K562 (cell line): ENCODE results near the gene PDLIM7. TPM values are rescaled to one million over a fixed set of nuclear protein-coding genes. Genes with fewer than 3 reads are reported as not detected.
A peak's percentile ranks its signal among the peaks of the same experiment; 100 is the strongest.

Experiments used
- BMI1 ChIP-seq: fragments of 150-350 bp; IDR thresholded peaks from 2 replicates; pipeline ENCODE4 v1.6.1; 2014; ENCODE audit warnings: low read length
- HNRNPL ChIP-seq: fragments of 200-400 bp; formaldehyde crosslinking; IDR thresholded peaks from 2 replicates; pipeline ENCODE4 v1.6.1; 2017; ENCODE audit warnings: low read depth, mild to moderate bottlenecking, low read length
- NFIX ChIP-seq: fragments of 250-450 bp; sonication (Bioruptor Pico); IDR thresholded peaks from 2 replicates; pipeline ENCODE4 v1.4.0; 2020; ENCODE audit warnings: low read depth, mild to moderate bottlenecking, moderate library complexity
- POLR2G ChIP-seq: fragments of 200-400 bp; formaldehyde crosslinking; IDR thresholded peaks from 2 replicates; pipeline ENCODE4 v1.6.1; 2017; ENCODE audit warnings: low read depth, mild to moderate bottlenecking, antibody characterized with exemption, low read length, moderate library complexity
- PPARD ChIP-seq: fragments of 250-450 bp; sonication (Bioruptor Pico); IDR thresholded peaks from 2 replicates; pipeline ENCODE4 v1.8.0; 2022; ENCODE audit warnings: inconsistent platforms, mild to moderate bottlenecking, moderate library complexity
- RBM15 ChIP-seq: fragments of 200-400 bp; formaldehyde crosslinking; IDR thresholded peaks from 2 replicates; pipeline ENCODE4 v1.6.1; 2018; ENCODE audit warnings: mild to moderate bottlenecking, low read length, moderate library complexity; ENCODE audit not compliant: insufficient read depth
- SRSF3 ChIP-seq: fragments of 200-400 bp; formaldehyde crosslinking; IDR thresholded peaks from 2 replicates; pipeline ENCODE4 v1.6.1; 2016; ENCODE audit warnings: mild to moderate bottlenecking, low read length, moderate library complexity; ENCODE audit not compliant: insufficient read depth
- ZFX ChIP-seq: sonication (generic); formaldehyde crosslinking; IDR thresholded peaks from 2 replicates; pipeline ENCODE4 v1.8.0; 2022; ENCODE audit warnings: mild to moderate bottlenecking, missing genetic modification reagents, moderate library complexity
- ZKSCAN3 ChIP-seq: fragments of 250-450 bp; sonication (Bioruptor Pico); IDR thresholded peaks from 2 replicates; pipeline ENCODE4 v1.4.0; 2020
- ZNF175 ChIP-seq: fragments of 200-800 bp; sonication (Bioruptor generic); IDR thresholded peaks from 2 replicates; pipeline ENCODE4 v1.6.1; 2016; ENCODE audit warnings: low read depth, mild to moderate bottlenecking, missing genetic modification characterization, missing compliant biosample characterization
- ZNF316 ChIP-seq: fragments of 450-650 bp; IDR thresholded peaks from 2 replicates; pipeline ENCODE4 v1.6.1; 2016
- ZNF77 ChIP-seq: fragments of 250-450 bp; sonication (Bioruptor Pico); IDR thresholded peaks from 2 replicates; pipeline ENCODE4 v1.5.0; 2020
- ZSCAN32 ChIP-seq: fragments of 450-650 bp; formaldehyde crosslinking; IDR thresholded peaks from 2 replicates; pipeline ENCODE4 v1.4.0; 2020; ENCODE audit warnings: mild to moderate bottlenecking, moderate library complexity
- polyA plus RNA-seq, 8 experiments: library from polyadenylated mRNA; depleted of rRNA in 4 of 8; stranded (reverse) in 5 of 8; unstranded in 3 of 8; fragments of >200 nt; fragmentation: Nextera tagmentation in 2 of 8; fragmentation: Illumina TruSeq in 1 of 8; extraction: Ambion mirVana in 2 of 8; extraction: Trizol in 1 of 8; gene quantifications; 2 replicates each; pipeline versions ENCODE4 v1.2.1 to v1.2.3, GENCODE V29; 2011 to 2014; ENCODE audit warnings: inconsistent platforms in 1 of 8, missing spikeins in 1 of 8
- total RNA-seq, 7 experiments: library from RNA; depleted of rRNA in 6 of 7; stranded (reverse); fragments of >200 nt in 6 of 7; fragmentation: Illumina TruSeq in 2 of 7; extraction: Trizol in 2 of 7; gene quantifications; 2 replicates each; pipeline versions ENCODE4 v1.2.1 to v1.2.3, GENCODE V29; 2011 to 2021; ENCODE audit warnings: low replicate concordance in 1 of 7
- TF ChIP-seq, protein P1 (sequence below): fragments of 450-650 bp; formaldehyde crosslinking; conservative IDR thresholded peaks from 2 replicates; pipeline ENCODE4 v1.4.0; 2022; ENCODE audit warnings: mild to moderate bottlenecking, missing genetic modification characterization
- TF ChIP-seq, protein P2 (sequence below), 2 experiments: fragments of 250-450 bp in 1 of 2; fragments of 450-650 bp in 1 of 2; sonication (Bioruptor Pico) in 1 of 2; IDR thresholded peaks; 2 replicates each; pipeline versions ENCODE4 v1.6.1 to v1.8.0; 2016 to 2021; ENCODE audit warnings: mild to moderate bottlenecking in 2 of 2, moderate library complexity in 2 of 2, missing compliant biosample characterization in 1 of 2, missing genetic modification characterization in 1 of 2

The PDLIM7 gene
- total and polyA plus RNA-seq, 9 of the 15 experiments (the other 6 are each of a cell fraction or from before 2014, with no cell fraction given): 2.1 to 124 (median 32.6) TPM

DNA sequence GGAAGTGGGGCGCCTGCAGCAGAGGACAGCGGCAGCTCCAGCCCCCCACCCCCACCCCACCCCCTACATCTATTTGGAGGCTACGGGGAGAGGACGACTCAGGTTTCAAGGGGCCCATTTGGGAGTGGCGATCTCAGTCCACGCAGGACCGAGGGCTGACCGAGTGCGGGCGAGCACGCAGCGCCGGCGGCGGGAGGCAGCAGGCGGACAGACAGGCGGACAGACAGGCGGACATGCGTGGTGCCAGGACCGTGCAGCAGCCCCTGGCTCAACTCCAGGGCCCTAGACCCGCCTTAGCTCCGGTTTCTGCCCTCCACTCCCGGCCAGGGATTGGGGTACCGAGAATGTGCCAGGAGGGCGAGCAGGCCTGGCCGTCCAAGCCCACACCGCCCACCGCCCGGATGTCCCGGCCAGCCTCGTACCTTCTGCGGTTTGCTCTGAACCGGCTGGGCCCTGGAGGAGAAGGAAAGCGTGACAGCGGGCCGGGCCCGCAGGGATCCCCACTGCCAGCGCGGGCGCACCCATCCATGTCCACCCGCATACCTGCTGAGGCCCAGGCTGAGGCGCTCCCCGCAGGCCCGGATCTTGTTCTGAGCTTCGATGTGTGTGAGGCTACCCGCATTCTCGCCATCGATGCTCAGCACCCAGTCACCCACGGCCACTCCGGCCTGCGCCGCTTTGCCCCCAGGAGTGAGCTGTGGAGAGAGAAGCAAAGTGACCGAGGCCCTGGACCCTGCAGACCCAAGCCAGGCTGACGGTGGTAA lies 5.2 kb downstream of the PDLIM7 start (continued):
- TF ChIP-seq PPARD (CRISPR knock-in tag) (no peak), NFIX (CRISPR knock-in tag) (no peak), ZNF175 (CRISPR knock-in tag) (no peak), HNRNPL (peak; percentile 46; the same call in 1 of the 2 replicates), ZNF77 (no peak), SRSF3 (no peak), BMI1 (no peak), ZNF316 (no peak), ZFX (CRISPR knock-in tag) (peak; percentile 29; the same call in 1 of the 2 replicates), RBM15 (no peak), ZSCAN32 (CRISPR knock-in tag) (no peak), ZKSCAN3 (no peak), POLR2G (peak; percentile 66)
- TF ChIP-seq, protein P1, sequence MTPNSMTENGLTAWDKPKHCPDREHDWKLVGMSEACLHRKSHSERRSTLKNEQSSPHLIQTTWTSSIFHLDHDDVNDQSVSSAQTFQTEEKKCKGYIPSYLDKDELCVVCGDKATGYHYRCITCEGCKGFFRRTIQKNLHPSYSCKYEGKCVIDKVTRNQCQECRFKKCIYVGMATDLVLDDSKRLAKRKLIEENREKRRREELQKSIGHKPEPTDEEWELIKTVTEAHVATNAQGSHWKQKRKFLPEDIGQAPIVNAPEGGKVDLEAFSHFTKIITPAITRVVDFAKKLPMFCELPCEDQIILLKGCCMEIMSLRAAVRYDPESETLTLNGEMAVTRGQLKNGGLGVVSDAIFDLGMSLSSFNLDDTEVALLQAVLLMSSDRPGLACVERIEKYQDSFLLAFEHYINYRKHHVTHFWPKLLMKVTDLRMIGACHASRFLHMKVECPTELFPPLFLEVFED: no peak
- TF ChIP-seq, protein P2, sequence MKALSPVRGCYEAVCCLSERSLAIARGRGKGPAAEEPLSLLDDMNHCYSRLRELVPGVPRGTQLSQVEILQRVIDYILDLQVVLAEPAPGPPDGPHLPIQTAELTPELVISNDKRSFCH (CRISPR knock-in tag; IDR thresholded peaks at IDR 0.05): no peak
- TF ChIP-seq, protein P2 (tag; IDR thresholded peaks at IDR 0.05): no peak
